ENCODE results near the gene WNK2. TPM values are rescaled to one million over a fixed set of nuclear protein-coding genes. Genes with fewer than 3 reads are reported as not detected.

The WNK2 gene
- total RNA-seq, 1 experiment from 2014 or later: 0.07 TPM

GRCh38 chr9:93240891-93241334, 57.0 kb downstream of the WNK2 start:
- DNase-seq (ENCODE audit: unreplicated experiment): no peak
- POLR2A ChIA-PET: no interaction called here
- TF ChIP-seq CTCF (IDR thresholded peaks at IDR 0.05; ENCODE audit: unreplicated experiment): no peak
- Mint-ChIP-seq H3K27me3 (ENCODE audit: insufficient read depth, unreplicated experiment) (no peaks in the 10 kb centered on the region), H3K4me1 (ENCODE audit: insufficient read depth, unreplicated experiment) (no peaks in the 10 kb centered on the region), H3K4me3 (ENCODE audit: unreplicated experiment) (no peak overlapping the region), H3K27ac (ENCODE audit: low read depth, unreplicated experiment) (no peak overlapping the region), H3K36me3 (ENCODE audit: insufficient read depth, unreplicated experiment) (no peaks in the 10 kb centered on the region), H3K9me3 (ENCODE audit: unreplicated experiment) (no peaks in the 10 kb centered on the region)
- intact Hi-C loops (cut with micrococcal nuclease): no loop called here
- no TSS peak for BruUV-seq (replicated peaks)
- CTCF ChIA-PET: no interaction called here

- no peak for DNase-seq (ENCODE audit: unreplicated experiment)
- BruUV-seq (replicated peaks): no TSS peak
- Mint-ChIP-seq H3K27ac (ENCODE audit: low read depth, unreplicated experiment) (no peak overlapping the region), H3K9me3 (ENCODE audit: unreplicated experiment) (no peaks in the 10 kb centered on the region), H3K27me3 (ENCODE audit: insufficient read depth, unreplicated experiment) (no peaks in the 10 kb centered on the region), H3K4me1 (ENCODE audit: insufficient read depth, unreplicated experiment) (no peaks in the 10 kb centered on the region), H3K4me3 (ENCODE audit: unreplicated experiment) (no peak overlapping the region), H3K36me3 (ENCODE audit: insufficient read depth, unreplicated experiment) (no peaks in the 10 kb centered on the region)
- ChIA-PET POLR2A (no interaction called here), CTCF (no interaction called here)
- intact Hi-C loops (cut with micrococcal nuclease): no loop called here
- TF ChIP-seq CTCF (IDR thresholded peaks at IDR 0.05; ENCODE audit: unreplicated experiment): no peak
Measured at GRCh38 chr9:93243112-93243511, 59.2 kb downstream of the WNK2 start.

- intact Hi-C loops (cut with micrococcal nuclease): no loop called here
- H3K4me1 Mint-ChIP-seq (ENCODE audit: insufficient read depth, unreplicated experiment): no peaks in the 10 kb centered on the region
- no peaks in the 10 kb centered on the region for H3K27me3 Mint-ChIP-seq (ENCODE audit: insufficient read depth, unreplicated experiment)
- no peak overlapping the region for H3K27ac Mint-ChIP-seq (ENCODE audit: low read depth, unreplicated experiment)
- ChIA-PET POLR2A (no interaction called here), CTCF (interaction anchor here (0.6 to 0.7 kb wide), 2 partner anchors 57 to 750 kb away, joined by 3 to 4 read pairs; no protein-coding TSS in a partner anchor)
- no peak for DNase-seq (ENCODE audit: unreplicated experiment)
- BruUV-seq (replicated peaks): no TSS peak
- H3K36me3 Mint-ChIP-seq (ENCODE audit: insufficient read depth, unreplicated experiment): no peaks in the 10 kb centered on the region
- H3K9me3 Mint-ChIP-seq (ENCODE audit: unreplicated experiment): no peaks in the 10 kb centered on the region
- no peak overlapping the region for H3K4me3 Mint-ChIP-seq (ENCODE audit: unreplicated experiment)
- no peak for TF ChIP-seq CTCF (IDR thresholded peaks at IDR 0.05; ENCODE audit: unreplicated experiment)
Measured at GRCh38 chr9:93244101-93244500, 60.2 kb downstream of the WNK2 start.

DNA sequence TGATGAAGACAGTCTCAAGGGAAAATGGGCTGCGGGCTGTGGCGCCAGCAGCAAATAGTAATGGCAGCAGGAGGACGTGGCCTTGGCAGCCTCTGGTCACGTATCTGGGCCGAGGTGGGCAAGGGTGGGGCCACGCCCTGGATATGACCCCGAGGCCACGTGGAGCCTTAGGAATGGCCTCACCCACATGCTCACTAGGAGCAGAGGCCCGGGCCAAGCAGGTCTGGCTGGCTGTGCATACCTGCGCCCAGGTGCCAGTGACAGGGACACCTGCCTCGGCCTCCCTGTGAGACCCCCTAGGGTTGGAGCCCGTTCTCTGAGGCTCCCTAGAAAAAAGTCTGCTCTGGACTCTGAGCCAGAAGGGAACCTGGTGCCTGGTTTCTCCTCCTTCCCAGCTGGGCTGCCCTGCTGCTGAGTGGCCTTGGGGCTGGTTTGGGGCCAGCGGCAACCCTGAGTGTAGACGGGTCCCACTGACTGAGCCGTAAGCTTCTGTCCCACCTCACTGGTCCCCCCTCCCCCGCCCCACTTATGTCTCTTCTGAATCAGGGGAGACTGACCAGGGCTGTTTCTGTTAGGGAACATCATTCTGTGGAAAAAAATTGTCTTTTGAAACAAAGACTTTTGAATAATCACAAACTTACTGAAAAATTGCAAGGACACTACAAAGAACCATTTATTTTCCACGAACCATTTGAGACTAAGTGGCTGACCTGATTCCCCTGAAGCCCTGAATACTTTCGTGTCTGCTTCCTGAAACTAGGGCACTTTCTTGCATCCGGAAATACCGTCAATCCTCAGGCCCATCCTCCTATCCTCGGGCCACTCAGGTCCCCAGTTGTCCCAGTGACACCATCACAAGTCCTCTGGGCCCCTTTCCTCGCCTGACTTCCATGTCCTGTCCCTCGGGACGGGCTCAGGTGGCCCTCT, 60.8 kb downstream of the WNK2 start:
- H3K4me3 Mint-ChIP-seq (ENCODE audit: unreplicated experiment): no peak overlapping the region

More for the DNA sequence above, 60.8 kb downstream of the WNK2 start:
- intact Hi-C loops (cut with micrococcal nuclease): no loop called here
- no peak for DNase-seq (ENCODE audit: unreplicated experiment)
- no TSS peak for BruUV-seq (replicated peaks)
- CTCF ChIA-PET: no interaction called here
- POLR2A ChIA-PET: no interaction called here
- no peak overlapping the region for H3K27ac Mint-ChIP-seq (ENCODE audit: low read depth, unreplicated experiment)
- no peak for TF ChIP-seq CTCF (IDR thresholded peaks at IDR 0.05; ENCODE audit: unreplicated experiment)
- no peaks in the 10 kb centered on the region for H3K4me1 Mint-ChIP-seq (ENCODE audit: insufficient read depth, unreplicated experiment)
- no peaks in the 10 kb centered on the region for H3K36me3 Mint-ChIP-seq (ENCODE audit: insufficient read depth, unreplicated experiment)
- H3K27me3 Mint-ChIP-seq (ENCODE audit: insufficient read depth, unreplicated experiment): no peaks in the 10 kb centered on the region
- H3K9me3 Mint-ChIP-seq (ENCODE audit: unreplicated experiment): no peaks in the 10 kb centered on the region

Measured in MCF 10A (cell line).